Activated CD8-positive, alpha-beta T cell treated with anti-CD3 and anti-CD28 coated beads for 36 hours (primary cell): ENCODE data around the gene CD40LG. TPM values are rescaled to one million over a fixed set of nuclear protein-coding genes. Genes with fewer than 3 reads are reported as not detected.

Source experiments
- ATAC-seq: fragments of 200-7000 bp; cut with Tn5 transposase; one replicate; pipeline ENCODE4 v1.10.0; 2021; ENCODE audit warnings: mild to moderate bottlenecking, moderate library complexity
- CTCF ChIA-PET: fragments of 350-600 bp; sonication (Branson Sonifier 250); formaldehyde crosslinking; loops from one replicate; lab custom pipeline; 2021; ENCODE audit warnings: antibody characterized with exemption; lab: Charles Lee
- POLR2A ChIA-PET: fragments of 350-600 bp; sonication (Branson Sonifier 250); formaldehyde crosslinking; loops from one replicate; lab custom pipeline; 2021; ENCODE audit warnings: antibody characterized with exemption; lab: Charles Lee
- DNase-seq: peaks from one replicate; pipeline ENCODE4 v3.0.0-alpha.2; 2020
- H3K27ac Mint-ChIP-seq: one replicate; pipeline ENCODE4 v1.8.0; 2021; ENCODE audit warnings: mild to moderate bottlenecking, mixed read lengths
- H3K27me3 Mint-ChIP-seq: one replicate; pipeline ENCODE4 v1.8.0; 2021; ENCODE audit warnings: mixed read lengths
- H3K36me3 Mint-ChIP-seq: one replicate; pipeline ENCODE4 v1.8.0; 2021; ENCODE audit warnings: low read depth, mixed read lengths
- H3K4me1 Mint-ChIP-seq: one replicate; pipeline ENCODE4 v1.8.0; 2021; ENCODE audit warnings: low read depth, mixed read lengths
- H3K4me3 Mint-ChIP-seq: one replicate; pipeline ENCODE4 v1.8.0; 2021; ENCODE audit warnings: mild to moderate bottlenecking, moderate library complexity, mixed read lengths
- H3K9me3 Mint-ChIP-seq: one replicate; pipeline ENCODE4 v1.8.0; 2021; ENCODE audit warnings: mixed read lengths
- CTCF ChIP-seq: fragments of 200-600 bp; IDR thresholded peaks from one replicate; pipeline ENCODE4 v1.8.0; 2022; ENCODE audit warnings: antibody characterized with exemption, mild to moderate bottlenecking
- intact Hi-C: fragments of 100-400 bp; cut with micrococcal nuclease; formaldehyde crosslinking; loops from one replicate; pipeline ENCODE4 v1.10.0; 2022
- total RNA-seq, 2 experiments: library from RNA; stranded (reverse); gene quantifications; one replicate each; pipeline ENCODE4 v1.2.3, GENCODE V29; 2021

Gene CD40LG
- total RNA-seq, 2 experiments from 2014 or later = 2.6 to 3.1 TPM

- POLR2A ChIA-PET = no interaction called here
- Mint-ChIP-seq H3K4me3 (no peak overlapping the region), H3K27ac (no peak overlapping the region), H3K9me3 (peaks cover 12% of the 10 kb centered on the region), H3K36me3 (peaks cover 67% of the 10 kb centered on the region), H3K4me1 (peaks cover 45% of the 10 kb centered on the region), H3K27me3 (no peaks in the 10 kb centered on the region)
- intact Hi-C loops = no loop called here
- ATAC-seq (no peak), DNase-seq (no peak)
- CTCF ChIA-PET = interaction anchor here (1.3 kb wide), 1 partner anchor 31 kb away, joined by 3 read pairs; no protein-coding TSS in a partner anchor
- no peak for TF ChIP-seq CTCF
Observed at GRCh38 chrX:136666088-136666487, 18.1 kb downstream of the CD40LG start.

GRCh38 chrX:136667446-136668168 lies 19.6 kb downstream of the CD40LG start:
- H3K4me1 Mint-ChIP-seq = peaks cover 51% of the 10 kb centered on the region
- DNase-seq = no peak

GRCh38 chrX:136671006-136671610 lies 23.1 kb downstream of the CD40LG start:
- peak overlapping the region; percentile 11 for H3K27ac Mint-ChIP-seq
- ChIA-PET CTCF (interaction anchor here (1.5 kb wide), 1 partner anchor 24 kb away, joined by 4 read pairs; no protein-coding TSS in a partner anchor), POLR2A (no interaction called here)
- DNase-seq (no peak), ATAC-seq (no peak)
- H3K9me3 Mint-ChIP-seq = no peaks in the 10 kb centered on the region
- TF ChIP-seq CTCF = no peak
- H3K4me1 Mint-ChIP-seq = peaks cover 71% of the 10 kb centered on the region
- no peak overlapping the region for H3K4me3 Mint-ChIP-seq
- intact Hi-C loops = no loop called here
- H3K36me3 Mint-ChIP-seq = peaks cover 64% of the 10 kb centered on the region
- no peaks in the 10 kb centered on the region for H3K27me3 Mint-ChIP-seq

More at GRCh38 chrX:136667446-136668168, 19.6 kb downstream of the CD40LG start:
- CTCF ChIA-PET = no interaction called here
- no peak overlapping the region for H3K27ac Mint-ChIP-seq
- H3K4me3 Mint-ChIP-seq = no peak overlapping the region
- H3K36me3 Mint-ChIP-seq = peaks cover 74% of the 10 kb centered on the region
- no peak for TF ChIP-seq CTCF
- intact Hi-C loops = no loop called here
- POLR2A ChIA-PET = no interaction called here
- no peaks in the 10 kb centered on the region for H3K27me3 Mint-ChIP-seq
- ATAC-seq = no peak
- H3K9me3 Mint-ChIP-seq = peaks cover 12% of the 10 kb centered on the region

DNA sequence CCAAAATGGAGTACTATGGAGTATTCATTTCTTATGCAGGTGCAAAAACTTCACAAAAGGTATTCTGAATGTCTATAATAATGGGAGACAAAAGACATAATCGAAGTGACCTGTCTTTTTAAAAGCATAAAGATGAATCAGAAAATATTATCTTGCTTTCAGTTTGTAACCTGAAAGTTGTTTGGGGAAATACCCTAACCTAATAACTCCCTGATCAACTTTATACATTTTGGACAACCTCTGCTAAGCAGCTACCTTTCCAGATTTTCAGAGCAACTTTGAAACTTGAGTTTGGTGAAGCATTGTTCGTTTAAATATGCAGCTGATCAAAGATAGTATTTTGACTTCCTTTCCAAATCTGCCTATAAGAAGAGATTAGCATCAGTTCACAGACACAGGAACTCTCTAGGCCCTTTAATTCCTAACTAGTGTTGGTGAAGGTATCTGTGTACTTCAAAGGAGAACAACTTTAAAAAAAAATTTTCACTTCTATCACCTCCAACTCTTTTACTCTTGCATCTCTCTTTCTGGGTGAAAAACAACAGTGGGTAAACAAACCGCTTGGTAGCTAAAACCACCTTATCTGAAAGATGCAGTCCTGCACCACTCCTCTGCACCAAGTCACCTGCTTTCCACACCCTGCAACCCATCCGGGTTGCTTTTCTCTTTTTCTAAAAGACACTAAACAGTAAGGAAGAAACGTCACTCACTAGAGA lies 26.5 kb downstream of the CD40LG start:
- intact Hi-C loops = no loop called here
- ATAC-seq (peak; percentile 54), DNase-seq (no peak)
- H3K9me3 Mint-ChIP-seq = no peaks in the 10 kb centered on the region
- peaks cover 56% of the 10 kb centered on the region for H3K36me3 Mint-ChIP-seq
- H3K27ac Mint-ChIP-seq = peak overlapping the region; percentile 74
- peak overlapping the region; percentile 24 for H3K4me3 Mint-ChIP-seq
- POLR2A ChIA-PET = interaction anchor here (1.2 to 1.5 kb wide), 2 partner anchors 10 to 90 kb away, joined by 3 to 4 read pairs; no protein-coding TSS in a partner anchor
- no peaks in the 10 kb centered on the region for H3K27me3 Mint-ChIP-seq
- peaks cover 77% of the 10 kb centered on the region for H3K4me1 Mint-ChIP-seq
- TF ChIP-seq CTCF = no peak
- CTCF ChIA-PET = interaction anchor here (1.1 kb wide), 2 partner anchors 23 to 97 kb away, joined by 3 read pairs; no protein-coding TSS in a partner anchor
